ENCODE measurements around the gene NBPF6.
"Not testable (repeated sequence)": the region's sequence is repeated elsewhere in the genome, so short reads cannot be mapped to it uniquely, and the experiment has no call there.

Gene NBPF6

DNA sequence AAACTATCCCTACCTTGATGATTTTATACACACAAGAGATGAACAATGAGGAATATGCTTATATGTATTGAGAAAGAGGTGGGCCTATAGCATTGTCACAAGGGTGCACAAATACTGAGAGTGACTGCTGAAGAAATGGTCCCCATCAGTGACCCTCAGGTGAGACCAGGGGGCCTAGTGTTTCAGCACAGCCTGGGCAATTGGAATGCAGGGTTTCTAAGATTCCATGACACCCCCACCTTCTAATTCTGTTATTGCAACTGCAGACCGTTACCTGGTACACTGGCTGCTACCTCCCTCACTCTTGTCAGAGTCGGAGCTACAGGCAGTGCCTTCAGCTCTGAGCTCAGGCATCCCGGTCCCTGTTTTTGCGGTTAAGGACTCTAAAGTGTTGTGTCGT lies at the start of gene NBPF6:
Gene NBPF6, plus strand, starts transcription at position 301 of the 400 bp plus-strand sequence. CDS start 259 bp downstream, outside the sequence.
- not testable (repeated sequence) for DNase-seq

DNA sequence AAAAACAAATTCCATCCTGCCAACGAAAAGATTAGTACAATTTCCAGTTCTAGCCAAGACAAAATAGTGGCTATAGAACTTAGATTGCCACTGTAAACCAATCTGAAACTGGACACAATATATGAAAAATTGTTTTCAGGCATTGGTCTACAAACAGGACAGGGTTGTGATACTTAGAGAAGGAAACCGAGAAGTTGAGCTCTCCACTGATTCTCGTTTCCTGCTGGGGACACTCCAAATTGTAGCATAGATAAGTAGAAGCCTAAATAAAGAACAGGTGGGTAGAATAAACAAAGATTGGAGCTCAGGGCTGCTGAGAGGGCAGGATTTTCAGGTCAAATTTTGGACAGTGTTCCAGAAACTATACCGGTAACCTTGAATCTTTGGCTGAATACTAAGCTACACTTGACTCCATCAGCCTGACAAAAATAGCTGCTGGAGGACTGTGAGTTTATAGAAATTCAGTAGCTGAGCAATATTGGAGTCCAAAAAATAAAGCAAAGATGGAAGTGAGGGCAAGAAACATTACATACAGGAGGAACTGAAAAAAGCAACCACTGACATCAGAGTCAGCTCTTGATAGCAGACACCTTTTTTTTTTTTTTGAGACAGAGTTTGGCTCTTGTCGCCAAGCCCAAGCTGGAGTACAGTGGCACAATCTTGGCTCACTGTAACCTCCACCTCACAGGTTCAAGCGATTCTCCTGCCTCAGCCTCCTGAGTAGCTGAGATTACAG lies 38.9 kb upstream of the NBPF6 start:
- DNase-seq, result not testable (repeated sequence)

DNA sequence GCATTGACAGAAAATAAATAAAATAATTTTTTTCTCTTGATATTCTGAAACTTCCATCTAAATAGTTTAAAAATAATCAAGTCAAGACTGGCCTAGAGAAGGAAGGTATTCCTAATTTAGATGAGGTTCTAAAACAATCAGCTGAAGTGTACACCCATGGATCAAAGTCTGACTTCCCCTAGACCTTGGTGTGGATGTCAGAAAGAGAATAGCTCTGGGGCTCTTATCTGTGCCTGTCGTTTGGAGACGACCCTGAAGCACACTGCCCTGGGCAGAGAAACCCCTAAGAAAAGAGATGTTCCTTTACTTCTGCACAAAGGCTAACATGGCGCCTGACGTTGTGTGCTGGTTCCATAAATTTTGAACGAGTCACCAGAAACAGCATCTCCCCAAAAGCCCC lies 30.0 kb upstream of the NBPF6 start:
- DNase-seq, result not testable (repeated sequence)

GRCh38 chr1:108421061-108421916 lies 28.9 kb upstream of the NBPF6 start:
- not testable (repeated sequence) for DNase-seq

DNA sequence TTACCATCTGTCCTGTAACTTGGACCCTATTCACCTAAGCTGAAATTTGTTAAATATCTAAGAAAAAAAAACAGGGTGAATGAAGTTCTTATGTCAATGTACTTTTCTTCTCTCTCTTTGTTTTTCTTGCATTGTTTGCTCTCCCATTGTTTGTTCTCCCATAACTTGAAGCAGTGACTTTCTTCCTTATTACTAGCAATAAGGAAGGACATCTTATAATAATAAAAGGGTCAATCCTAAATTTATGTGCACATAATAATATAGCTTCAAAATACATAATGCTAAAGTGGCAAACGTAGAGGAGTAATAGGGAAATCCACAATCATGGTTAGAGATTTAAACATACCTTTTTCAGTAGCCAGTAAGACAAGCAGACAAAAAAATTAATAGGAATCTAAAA lies 23.3 kb upstream of the NBPF6 start:
- not testable (repeated sequence) for DNase-seq

- not testable (repeated sequence) for DNase-seq
Observed at GRCh38 chr1:108432002-108432401, 18.1 kb upstream of the NBPF6 start.

DNA sequence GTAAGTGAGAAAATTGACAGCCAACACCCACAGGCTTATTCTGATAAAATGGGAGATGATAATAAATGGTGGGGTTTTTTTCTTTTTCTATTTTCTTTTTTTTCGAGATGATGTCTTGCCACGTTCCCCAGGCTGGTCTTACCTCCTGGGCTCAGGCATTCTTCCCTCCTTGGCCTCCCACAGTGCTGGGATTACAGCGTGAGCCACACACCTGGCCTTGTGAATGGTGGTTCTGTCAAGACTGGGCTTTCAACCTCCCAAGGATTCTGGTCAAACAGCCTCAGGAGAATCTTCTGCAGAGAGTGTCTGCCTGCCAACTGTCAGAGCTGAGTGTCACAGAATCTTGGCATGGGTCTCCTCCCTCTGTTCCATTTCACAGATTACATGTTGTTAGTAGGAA lies 16.7 kb upstream of the NBPF6 start:
- not testable (repeated sequence) for DNase-seq

GRCh38 chr1:108438536-108438935 lies 11.6 kb upstream of the NBPF6 start:
- not testable (repeated sequence) for DNase-seq

GRCh38 chr1:108454521-108454920 lies 4.4 kb downstream of the NBPF6 start:
- not testable (repeated sequence) for DNase-seq

DNA sequence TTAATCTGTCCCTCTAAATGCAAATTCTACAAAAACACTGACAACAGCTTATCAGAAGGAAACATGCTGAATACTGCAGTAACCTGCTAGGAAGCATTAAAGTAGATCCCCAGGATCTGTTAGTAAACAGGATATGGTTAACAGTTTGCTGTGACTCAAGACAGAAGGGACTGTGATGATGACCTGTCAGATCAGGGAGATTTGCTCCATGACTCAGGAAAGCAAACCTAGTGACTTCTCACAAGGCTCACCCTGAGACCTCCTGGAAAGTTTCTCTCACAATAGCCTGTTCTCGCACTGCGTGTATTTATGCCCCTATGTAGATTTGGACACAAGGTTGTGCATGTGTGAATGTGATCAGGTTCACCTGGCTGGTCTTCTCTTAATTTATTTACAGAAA lies 8.5 kb downstream of the NBPF6 start:
- not testable (repeated sequence) for DNase-seq

GRCh38 chr1:108461758-108462157 lies 11.6 kb downstream of the NBPF6 start:
- not testable (repeated sequence) for DNase-seq

DNA sequence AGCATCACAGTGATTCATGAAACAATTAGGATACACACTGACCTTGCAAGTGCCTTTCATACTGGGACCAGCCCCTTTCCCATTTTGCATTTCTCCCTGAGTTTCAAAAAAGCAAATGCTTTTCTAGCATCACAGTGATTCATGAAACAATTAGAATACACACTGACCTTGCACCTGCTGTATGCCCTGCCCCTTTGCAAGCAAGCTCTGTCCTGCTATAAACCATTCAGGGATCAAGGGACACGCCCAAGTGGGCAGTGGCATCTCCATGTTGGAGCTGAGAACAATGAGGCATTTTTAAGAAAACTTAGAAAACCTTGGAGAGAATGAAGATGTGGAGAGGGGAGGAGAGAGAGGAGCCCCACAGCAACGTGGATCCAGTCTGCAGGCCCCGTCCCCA lies 13.8 kb downstream of the NBPF6 start:
- not testable (repeated sequence) for DNase-seq

DNA sequence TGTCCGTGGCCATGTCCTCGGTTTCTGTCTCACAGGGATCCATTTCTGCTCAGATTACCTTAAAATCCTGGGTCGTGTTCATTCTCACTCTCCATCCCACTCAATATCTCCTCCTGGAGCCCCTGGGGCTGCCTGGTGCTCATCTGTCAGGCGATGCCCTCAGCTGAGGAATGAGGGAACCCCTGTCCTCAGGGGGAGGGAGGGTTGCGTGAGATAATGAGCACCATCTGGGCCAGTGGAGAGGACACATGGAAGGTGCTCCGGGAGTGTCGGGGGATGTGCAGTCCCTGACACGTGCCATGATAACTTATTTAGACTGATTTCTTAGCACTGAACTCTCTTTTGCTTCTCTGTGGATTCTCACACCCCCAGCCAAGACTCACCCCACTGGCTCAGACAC lies 16.0 kb downstream of the NBPF6 start:
- DNase-seq, result not testable (repeated sequence)

DNA sequence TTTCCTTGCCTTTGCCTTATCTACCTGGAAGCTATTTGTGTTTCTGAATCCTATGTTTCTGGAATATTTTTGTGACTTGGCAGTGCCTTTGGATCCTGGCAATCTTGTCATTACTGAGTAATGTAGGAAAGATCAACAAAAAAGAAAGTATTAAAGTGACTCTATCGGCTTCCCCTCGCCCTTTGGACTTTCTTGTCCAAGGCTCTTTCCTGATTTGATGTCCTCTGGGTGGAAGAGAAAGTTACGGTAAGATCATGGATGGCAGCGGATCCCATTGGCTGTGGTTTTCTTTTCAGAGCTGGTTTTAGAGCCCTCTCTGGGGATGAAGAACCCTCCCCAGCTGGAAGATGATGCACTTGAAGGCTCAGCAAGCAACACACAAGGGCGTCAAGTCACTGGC lies 17.0 kb downstream of the NBPF6 start:
- not testable (repeated sequence) for DNase-seq

GRCh38 chr1:108470750-108471149 lies 20.6 kb downstream of the NBPF6 start:
- not testable (repeated sequence) for DNase-seq

- DNase-seq, result not testable (repeated sequence)
Observed at GRCh38 chr1:108474516-108474915, 24.4 kb downstream of the NBPF6 start.

GRCh38 chr1:108478429-108479015 lies 28.4 kb downstream of the NBPF6 start:
- DNase-seq, result no peak

DNA sequence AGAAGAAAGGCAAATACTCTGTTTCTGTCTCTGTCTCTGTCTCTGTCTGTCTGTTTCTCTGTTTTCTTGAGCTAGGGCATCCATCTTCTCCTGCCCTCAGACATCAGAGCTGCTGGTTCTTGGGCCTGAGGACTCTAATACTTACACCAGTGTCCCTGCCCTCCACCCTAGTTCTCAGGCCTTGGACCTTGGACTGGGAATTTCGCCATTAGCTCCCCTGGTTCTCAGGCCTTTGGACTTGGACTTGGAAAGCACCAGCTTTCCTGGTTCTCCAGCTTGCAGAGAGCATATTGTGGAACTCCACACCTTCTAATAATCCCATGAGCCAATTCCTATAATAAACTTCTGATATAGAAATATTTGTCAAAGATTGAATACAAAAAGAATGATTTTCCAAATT lies 32.6 kb downstream of the NBPF6 start:
- no peak for DNase-seq

DNA sequence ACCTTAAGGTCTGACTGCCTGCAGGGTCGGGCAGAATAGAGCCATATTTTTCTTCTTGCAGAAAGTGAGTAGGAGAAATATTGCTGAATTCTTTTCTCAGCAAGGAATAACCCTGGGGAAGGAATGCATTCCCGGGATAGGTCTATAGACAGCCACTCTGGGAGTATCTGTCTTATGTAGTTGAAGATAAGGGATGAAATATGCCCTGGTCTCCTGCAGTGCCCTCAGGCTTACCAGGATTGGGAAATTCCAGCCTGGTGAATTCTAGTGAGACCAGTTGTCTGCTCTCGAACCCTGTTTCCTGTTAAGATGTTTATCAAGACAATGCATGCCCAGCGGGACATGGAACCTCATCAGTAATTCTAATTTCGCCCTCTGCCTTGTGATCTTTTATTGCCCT lies 35.8 kb downstream of the NBPF6 start:
- not testable (repeated sequence) for DNase-seq

- not testable (repeated sequence) for DNase-seq
Observed at GRCh38 chr1:108486707-108487106, 36.6 kb downstream of the NBPF6 start.

DNA sequence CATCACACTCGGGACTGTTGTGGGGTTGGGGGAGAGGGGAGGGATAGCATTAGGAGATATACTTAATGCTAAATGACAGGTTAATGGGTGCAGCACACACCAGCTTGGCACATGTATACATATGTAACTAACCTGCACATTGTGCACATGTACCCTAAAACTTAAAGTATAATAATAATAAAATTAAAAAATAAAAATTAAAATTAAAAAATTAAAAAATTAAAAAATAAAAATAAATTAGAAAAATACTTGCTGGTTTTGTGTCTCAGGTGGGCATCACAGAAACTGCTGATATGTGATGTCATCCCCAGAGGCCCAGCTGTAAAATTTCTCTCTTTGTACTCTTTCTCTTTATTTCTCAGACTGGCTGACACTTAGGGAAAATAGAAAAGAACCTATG lies 44.9 kb downstream of the NBPF6 start:
- not testable (repeated sequence) for DNase-seq

DNA sequence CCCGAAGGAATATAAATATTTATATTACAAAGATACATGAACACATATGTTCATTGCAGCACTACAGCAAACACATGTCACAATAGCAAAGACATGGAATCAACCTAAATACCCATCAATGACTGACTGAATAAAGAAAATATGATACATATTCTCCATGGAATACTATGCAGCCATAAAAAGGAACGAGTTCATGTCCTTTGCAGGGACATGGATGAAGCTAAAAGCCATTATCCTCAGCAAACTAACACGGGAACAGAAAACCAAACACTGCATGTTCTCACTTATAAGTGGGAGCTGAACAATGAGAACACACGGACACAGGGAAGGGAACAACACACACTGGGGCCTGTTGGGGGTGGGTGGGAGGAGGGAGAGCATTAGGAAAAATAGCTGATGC lies 46.7 kb downstream of the NBPF6 start:
- not testable (repeated sequence) for DNase-seq

DNA sequence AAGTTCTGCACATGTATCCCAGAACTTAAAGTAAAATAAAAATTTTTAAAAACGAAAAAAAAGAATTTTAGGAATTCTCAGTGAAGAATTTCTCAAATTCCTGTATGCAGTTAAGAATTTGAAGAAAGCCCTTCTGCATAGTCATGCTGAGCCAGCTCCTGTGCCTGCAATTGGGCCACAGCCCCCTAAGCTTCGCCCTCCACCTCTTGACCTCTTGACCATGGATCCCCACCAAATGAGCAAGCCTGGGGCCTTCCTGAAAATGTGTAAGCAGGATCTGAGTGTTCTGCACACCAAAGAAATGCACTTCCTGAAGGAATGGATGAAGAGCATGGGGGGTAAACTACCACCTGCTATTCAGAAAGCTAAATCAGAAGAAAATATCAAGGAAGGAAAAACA lies 52.0 kb downstream of the NBPF6 start:
- no peak for DNase-seq

All from GF-D8 (cell line).